B cell (primary cell): Measurements from ENCODE around the gene GNGT2. TPM values are rescaled to one million over a fixed set of nuclear protein-coding genes. Genes with fewer than 3 reads are reported as not detected.

Experiments used
- ATAC-seq: fragments of 200-7000 bp; cut with Tn5 transposase; one replicate; pipeline ENCODE4 v1.10.0; 2021; ENCODE audit warnings: low read depth, mild to moderate bottlenecking, moderate number of reproducible peaks, moderate library complexity
- CTCF ChIA-PET: fragments of 350-600 bp; sonication (Branson Sonifier 250); formaldehyde crosslinking; loops from one replicate; lab custom pipeline; 2021; ENCODE audit warnings: antibody characterized with exemption, inconsistent platforms; lab: Charles Lee
- POLR2A ChIA-PET: fragments of 350-600 bp; sonication (Branson Sonifier 250); formaldehyde crosslinking; loops from one replicate; lab custom pipeline; 2021; ENCODE audit warnings: antibody characterized with exemption; lab: Charles Lee
- DNase-seq: peaks from one replicate; pipeline ENCODE4 v3.0.0; 2013
- H2AFZ ChIP-seq: 2 replicates; pipeline ENCODE4 v1.6.1; 2012; ENCODE audit warnings: mild to moderate bottlenecking, low read depth, low read length; ENCODE audit not compliant: insufficient read depth, poor library complexity, severe bottlenecking
- H3K27ac ChIP-seq, 2 donors: 1 replicate in 1 of 2; 2 replicates in 1 of 2; pipeline ENCODE4 v1.5.1; 2012 to 2013; ENCODE audit warnings: low read length in 2 of 2, mild to moderate bottlenecking in 2 of 2, moderate library complexity in 1 of 2
- H3K27me3 ChIP-seq, 4 experiments: fragments of 200-600 bp in 1 of 4; sonication (generic) in 1 of 4; replicated peaks in 1 of 4; 1 replicate in 2 of 4; 2 replicates in 2 of 4; pipeline versions ENCODE4 v1.6.1 to v1.7.0; 2013 to 2016; ENCODE audit warnings: low read length in 3 of 4, mild to moderate bottlenecking in 2 of 4, mixed read lengths in 1 of 4, moderate library complexity in 1 of 4; ENCODE audit not compliant: insufficient read depth in 4 of 4, control insufficient read depth in 3 of 4; ENCODE audit errors: control extremely low read depth in 1 of 4
- H3K36me3 ChIP-seq, 2 experiments: replicated peaks in 1 of 2; 1 replicate in 1 of 2; 2 replicates in 1 of 2; pipeline versions ENCODE4 v1.6.1 to v1.7.1; 2013; ENCODE audit warnings: low read length in 1 of 2; ENCODE audit not compliant: insufficient read depth in 2 of 2, control insufficient read depth in 1 of 2; ENCODE audit errors: control extremely low read depth in 1 of 2, extremely low read depth in 1 of 2
- H3K4me1 ChIP-seq, 2 donors: fragments of 200-600 bp in 1 of 2; sonication (generic) in 1 of 2; 1 replicate in 1 of 2; 2 replicates in 1 of 2; pipeline versions ENCODE4 v1.5.1 to v1.6.1; 2013 to 2017; ENCODE audit warnings: low read length in 2 of 2; ENCODE audit not compliant: control insufficient read depth in 2 of 2, insufficient read depth in 2 of 2
- H3K4me2 ChIP-seq: replicated peaks from 2 replicates; pipeline ENCODE3; 2012; ENCODE audit warnings: mild to moderate bottlenecking, low read depth, low read length; ENCODE audit not compliant: poor library complexity, severe bottlenecking
- H3K4me3 ChIP-seq, 5 experiments: fragments of 200-600 bp in 1 of 5; sonication (generic) in 1 of 5; 1 replicate in 3 of 5; 2 replicates in 2 of 5; pipeline versions ENCODE4 v1.5.1 to v1.7.0; 2011 to 2016; ENCODE audit warnings: low read length in 4 of 5, mild to moderate bottlenecking in 4 of 5, low read depth in 2 of 5, control low read depth in 1 of 5, moderate library complexity in 1 of 5; ENCODE audit not compliant: insufficient read depth in 1 of 5; ENCODE audit errors: control extremely low read depth in 1 of 5, extremely low read depth in 1 of 5
- H3K79me2 ChIP-seq: fragments of 200-600 bp; sonication (generic); one replicate; pipeline ENCODE4 v1.6.0; 2016; ENCODE audit warnings: low read length; ENCODE audit not compliant: control insufficient read depth, insufficient read depth
- H3K9ac ChIP-seq: fragments of 200-600 bp; sonication (generic); 2 replicates; pipeline ENCODE4 v1.6.1; 2017; ENCODE audit warnings: mild to moderate bottlenecking, low read length, moderate library complexity
- H3K9me3 ChIP-seq, 3 donors: one replicate each; pipeline versions ENCODE4 v1.6.1 to v1.7.1; 2013; ENCODE audit warnings: low read length in 2 of 3; ENCODE audit not compliant: control insufficient read depth in 2 of 3, insufficient read depth in 1 of 3; ENCODE audit errors: control extremely low read depth in 1 of 3
- H4K20me1 ChIP-seq: 2 replicates; pipeline ENCODE4 v1.6.0; 2012; ENCODE audit warnings: mild to moderate bottlenecking, low read length; ENCODE audit not compliant: insufficient read depth, control insufficient read depth, poor library complexity, severe bottlenecking
- H3K27ac Mint-ChIP-seq: one replicate; pipeline ENCODE4 v1.8.0; 2021; ENCODE audit warnings: mixed read lengths
- H3K27me3 Mint-ChIP-seq: one replicate; pipeline ENCODE4 v1.8.0; 2021; ENCODE audit warnings: mixed read lengths
- H3K4me1 Mint-ChIP-seq: one replicate; pipeline ENCODE4 v1.8.0; 2021; ENCODE audit warnings: mixed read lengths
- H3K4me3 Mint-ChIP-seq: one replicate; pipeline ENCODE4 v1.8.0; 2021; ENCODE audit warnings: mixed read lengths
- H3K9me3 Mint-ChIP-seq: one replicate; pipeline ENCODE4 v1.8.0; 2022; ENCODE audit warnings: mixed read lengths; ENCODE audit not compliant: insufficient read depth
- CTCF ChIP-seq: fragments of 200-600 bp; IDR thresholded peaks from one replicate; pipeline ENCODE4 v1.8.0; 2022; ENCODE audit warnings: antibody characterized with exemption, mild to moderate bottlenecking
- EZH2 ChIP-seq: IDR thresholded peaks from 2 replicates; pipeline ENCODE4 v1.6.1; 2012; ENCODE audit warnings: borderline replicate concordance, low read depth, mild to moderate bottlenecking, moderate library complexity, low read length; ENCODE audit not compliant: insufficient read depth, poor library complexity, severe bottlenecking
- WGBS: methylation state at CpG from one replicate; pipeline ENCODE4 v1.1.5; 2013; ENCODE audit warnings: missing lambda C conversion rate; ENCODE audit not compliant: insufficient coverage; 5-methylcytosine and 5-hydroxymethylcytosine counted together
- intact Hi-C: fragments of 100-400 bp; cut with micrococcal nuclease; formaldehyde crosslinking; loops from one replicate; pipeline ENCODE4 v1.10.0; 2022
- polyA plus RNA-seq: library from polyadenylated mRNA; depleted of rRNA; stranded (reverse); fragments of >200 nt; gene quantifications from 2 replicates; pipeline ENCODE4 v1.2.3, GENCODE V29; 2012
- total RNA-seq, 2 donors: library from RNA; stranded (reverse); fragments of 120-200 nt in 1 of 2; gene quantifications; 1 replicate in 1 of 2; 2 replicates in 1 of 2; pipeline versions ENCODE4 v1.2.3 to v1.2.4, GENCODE V29; 2013 to 2022

GNGT2 gene
- total and polyA plus RNA-seq, 2 donors (not counting 1 experiment from before 2014, with no cell fraction given): 5.1 to 11.1 TPM

- peaks cover 48 to 58% of the 10 kb centered on the region in 2 donors for H3K4me1 ChIP-seq
Observed at GRCh38 chr17:49226771-49227435, 16.5 kb upstream of the GNGT2 start.

More at GRCh38 chr17:49226771-49227435, 16.5 kb upstream of the GNGT2 start:
- Histone ChIP-seq H3K36me3 (peaks cover 0 to 12% of the 10 kb centered on the region in 2 experiments), H3K9me3 (peaks cover 0 to 5% (median 0%) of the 10 kb centered on the region in 3 donors), H4K20me1 (peaks cover 10% of the 10 kb centered on the region), H3K4me2 (peak overlapping the region; percentile 10), H3K27ac (no peak overlapping the region), H3K4me3 (no peak overlapping the region), H3K79me2 (no peaks in the 10 kb centered on the region), H2AFZ (no peak overlapping the region), H3K27me3 (peaks cover 0 to 32% (median 15%) of the 10 kb centered on the region in 4 experiments), H3K9ac (no peak overlapping the region)
- H3K9me3 Mint-ChIP-seq: no peaks in the 10 kb centered on the region
- H3K27me3 Mint-ChIP-seq: peaks cover 10% of the 10 kb centered on the region
- H3K4me3 Mint-ChIP-seq: peak overlapping the region; percentile 63
- peak; percentile 49 for DNase-seq
- intact Hi-C loops: loop anchor here (1.0 to 5.0 kb wide), 5 partner anchors 11 to 47 kb away; partner anchors contain the start of genes ABI3 and GNGT2
- ChIA-PET POLR2A (interaction anchor here (0.9 to 3.3 kb wide), 2 partner anchors 8 to 35 kb away, joined by 6 to 11 read pairs; no protein-coding TSS in a partner anchor), CTCF (interaction anchor here (0.7 to 9.5 kb wide), 23 partner anchors 9 to 296 kb away, joined by 3 to 332 read pairs (median 4); partner anchors contain the start of genes ABI3, GNGT2 and SNF8)
- no peak for ATAC-seq
- peak overlapping the region; percentile 16 for H3K27ac Mint-ChIP-seq
- WGBS: 67% methylated on average over 3 of the region's 3 CpGs
- H3K4me1 Mint-ChIP-seq: peaks cover 45% of the 10 kb centered on the region
- no peak for TF ChIP-seq CTCF
- TF ChIP-seq EZH2: no peak
